SH-SY5Y (cell line): ENCODE data around the gene BTG1.

Experiments
- GATA2 ChIP-seq: IDR thresholded peaks from 2 replicates; pipeline ENCODE4 v1.6.1; 2011; ENCODE audit warnings: mild to moderate bottlenecking, low read depth, low read length
- GATA3 ChIP-seq: IDR thresholded peaks from 2 replicates; pipeline ENCODE4 v1.6.1; 2011; ENCODE audit warnings: low read depth, mild to moderate bottlenecking, low read length, moderate library complexity

GRCh38 chr12:92136026-92136730, 9.5 kb downstream of the BTG1 start:
- TF ChIP-seq GATA3 (no peak), GATA2 (no peak)
